ENCODE measurements around the gene GAREM1.

- TF ChIP-seq CTCF (IDR thresholded peaks at IDR 0.05; ENCODE audit: low read depth, low read length) (no peak), MAX (IDR thresholded peaks at IDR 0.05; ENCODE audit: low read depth, low read length) (no peak)
Observed at GRCh38 chr18:32337347-32337746, 133.3 kb downstream of the GAREM1 start.

All from NB4 (cell line).